MM.1S (cell line): ENCODE data around the gene SLX4IP.

ENCODE experiments used
- EZH2 ChIP-seq: fragments of 300-600 bp; sonication (generic); optimal IDR thresholded peaks from 2 replicates; pipeline ENCODE3; 2017; ENCODE audit warnings: low read depth, mild to moderate bottlenecking, antibody characterized with exemption, low read length, mixed read lengths
- EZH2phosphoT487 ChIP-seq: fragments of 300-600 bp; sonication (generic); IDR thresholded peaks from 2 replicates; pipeline ENCODE4 v1.6.1; 2018; ENCODE audit warnings: antibody characterized with exemption, low read length
- TF ChIP-seq, protein P1 (sequence below): fragments of 300-600 bp; sonication (generic); IDR thresholded peaks from 2 replicates; pipeline ENCODE4 v1.5.1; 2016; ENCODE audit warnings: antibody characterized with exemption, low read length, mixed read lengths

DNA sequence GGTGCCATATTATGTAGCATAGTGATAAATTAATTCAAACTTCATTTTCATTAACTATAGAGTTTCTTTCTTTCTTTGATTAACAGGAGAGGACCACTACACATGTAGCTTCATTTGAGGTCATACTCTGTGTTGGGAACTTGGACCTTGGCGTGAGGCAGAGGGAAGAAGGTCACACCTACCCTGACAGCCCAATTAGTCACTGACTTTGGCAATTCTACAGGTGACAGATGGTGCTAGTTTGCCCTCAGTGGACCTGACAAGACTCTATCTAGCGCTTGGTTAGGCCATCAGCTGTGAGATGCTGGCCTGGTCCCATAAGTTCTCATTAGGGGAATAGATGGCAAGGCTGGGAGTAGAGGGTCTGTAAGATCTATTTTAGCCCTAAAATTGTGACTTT is 14.2 kb downstream of the SLX4IP start:
- TF ChIP-seq, protein P1, sequence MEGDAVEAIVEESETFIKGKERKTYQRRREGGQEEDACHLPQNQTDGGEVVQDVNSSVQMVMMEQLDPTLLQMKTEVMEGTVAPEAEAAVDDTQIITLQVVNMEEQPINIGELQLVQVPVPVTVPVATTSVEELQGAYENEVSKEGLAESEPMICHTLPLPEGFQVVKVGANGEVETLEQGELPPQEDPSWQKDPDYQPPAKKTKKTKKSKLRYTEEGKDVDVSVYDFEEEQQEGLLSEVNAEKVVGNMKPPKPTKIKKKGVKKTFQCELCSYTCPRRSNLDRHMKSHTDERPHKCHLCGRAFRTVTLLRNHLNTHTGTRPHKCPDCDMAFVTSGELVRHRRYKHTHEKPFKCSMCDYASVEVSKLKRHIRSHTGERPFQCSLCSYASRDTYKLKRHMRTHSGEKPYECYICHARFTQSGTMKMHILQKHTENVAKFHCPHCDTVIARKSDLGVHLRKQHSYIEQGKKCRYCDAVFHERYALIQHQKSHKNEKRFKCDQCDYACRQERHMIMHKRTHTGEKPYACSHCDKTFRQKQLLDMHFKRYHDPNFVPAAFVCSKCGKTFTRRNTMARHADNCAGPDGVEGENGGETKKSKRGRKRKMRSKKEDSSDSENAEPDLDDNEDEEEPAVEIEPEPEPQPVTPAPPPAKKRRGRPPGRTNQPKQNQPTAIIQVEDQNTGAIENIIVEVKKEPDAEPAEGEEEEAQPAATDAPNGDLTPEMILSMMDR, result no peak
- TF ChIP-seq EZH2 (no peak), EZH2phosphoT487 (no peak)
